H1 (cell line): ENCODE measurements around the gene GIPR. TPM values are rescaled to one million over a fixed set of nuclear protein-coding genes. Genes with fewer than 3 reads are reported as not detected.

Experiments
- CTCF ChIA-PET: fragments of 300-600 bp; sonication (Branson Sonifier 250); formaldehyde crosslinking; loops from one replicate; lab custom pipeline; 2021; ENCODE audit not compliant: partially characterized antibody; lab: Charles Lee
- POLR2A ChIA-PET: fragments of 300-600 bp; sonication (Branson Sonifier 250); formaldehyde crosslinking; loops from one replicate; lab custom pipeline; 2021; ENCODE audit warnings: inconsistent platforms; ENCODE audit not compliant: partially characterized antibody; lab: Charles Lee
- DNase-seq, 2 experiments: peaks; one replicate each; pipeline versions ENCODE4 v3.0.0 to v3.0.0-alpha.2; 2010 to 2022; ENCODE audit warnings: low spot score in 2 of 2, low read depth in 1 of 2, mixed read lengths in 1 of 2
- FAIRE-seq: peaks from 2 replicates; lab custom pipeline; 2011; peaks lifted over from hg19 to GRCh38; lab: Jason Lieb, UNC
- H2AFZ ChIP-seq: 2 replicates; pipeline ENCODE4 v1.8.1; 2012; ENCODE audit warnings: low read length, inconsistent platforms
- H2AK5ac ChIP-seq: 2 replicates; pipeline ENCODE4 v1.6.1; 2013; ENCODE audit warnings: low read depth, low read length
- H2BK120ac ChIP-seq: replicated peaks from 2 replicates; pipeline ENCODE3; 2013; ENCODE audit warnings: low read depth, low read length, inconsistent platforms
- H2BK12ac ChIP-seq: 2 replicates; pipeline ENCODE4 v1.6.1; 2013; ENCODE audit warnings: low read depth, low read length
- H2BK15ac ChIP-seq: 2 replicates; pipeline ENCODE4 v1.6.1; 2013; ENCODE audit warnings: low read length
- H2BK20ac ChIP-seq: 2 replicates; pipeline ENCODE4 v1.6.1; 2013; ENCODE audit warnings: low read length
- H2BK5ac ChIP-seq: 2 replicates; pipeline ENCODE4 v1.6.1; 2013; ENCODE audit warnings: low read depth, low read length
- H3K14ac ChIP-seq: 2 replicates; pipeline ENCODE4 v1.6.1; 2013; ENCODE audit warnings: inconsistent platforms; ENCODE audit not compliant: insufficient read length
- H3K18ac ChIP-seq: 2 replicates; pipeline ENCODE4 v1.6.1; 2013; ENCODE audit warnings: low read length; ENCODE audit errors: extremely low read depth
- H3K23ac ChIP-seq: 2 replicates; pipeline ENCODE4 v1.6.1; 2013; ENCODE audit warnings: inconsistent platforms; ENCODE audit not compliant: insufficient read length
- H3K23me2 ChIP-seq: 2 replicates; pipeline ENCODE4 v1.6.1; 2013; ENCODE audit warnings: low read depth, low read length
- H3K27ac ChIP-seq: 2 replicates; pipeline ENCODE4 v1.6.1; 2011; ENCODE audit warnings: low read depth, low read length, inconsistent platforms
- H3K27me3 ChIP-seq, 4 experiments: replicated peaks in 1 of 4; 1 replicate in 1 of 4; 2 replicates in 3 of 4; pipeline versions ENCODE4 v1.6.1 to v1.8.1; 2011 to 2013; ENCODE audit warnings: low read length in 3 of 4, mild to moderate bottlenecking in 3 of 4, inconsistent platforms in 2 of 4, mixed read lengths in 2 of 4, moderate library complexity in 1 of 4; ENCODE audit not compliant: control insufficient read depth in 3 of 4, insufficient read depth in 3 of 4; ENCODE audit errors: extremely low read depth in 1 of 4
- H3K36me3 ChIP-seq, 4 experiments: 2 replicates each; pipeline versions ENCODE4 v1.6.1 to v1.8.1; 2011 to 2013; ENCODE audit warnings: mild to moderate bottlenecking in 4 of 4, low read length in 3 of 4, moderate library complexity in 2 of 4, control low read depth in 1 of 4, inconsistent platforms in 1 of 4; ENCODE audit not compliant: insufficient read depth in 4 of 4, control insufficient read depth in 2 of 4
- H3K4ac ChIP-seq: replicated peaks from 2 replicates; pipeline ENCODE3; 2013; ENCODE audit warnings: low read length, low read depth, mixed read lengths, inconsistent platforms; ENCODE audit not compliant: insufficient read length
- H3K4me1 ChIP-seq, 4 experiments: replicated peaks in 1 of 4; 1 replicate in 1 of 4; 2 replicates in 3 of 4; pipeline versions ENCODE4 v1.6.1 to v1.8.1; 2011 to 2013; ENCODE audit warnings: low read length in 3 of 4, inconsistent platforms in 2 of 4, mixed read lengths in 1 of 4; ENCODE audit not compliant: insufficient read depth in 4 of 4, control insufficient read depth in 3 of 4
- H3K4me2 ChIP-seq, 2 experiments: 2 replicates each; pipeline versions ENCODE4 v1.6.1 to v1.8.1; 2011 to 2013; ENCODE audit warnings: low read depth in 2 of 2, low read length in 2 of 2, control low read depth in 1 of 2, inconsistent platforms in 1 of 2, mild to moderate bottlenecking in 1 of 2; ENCODE audit not compliant: insufficient read depth in 1 of 2
- H3K4me3 ChIP-seq, 4 experiments: fragments of 200-600, 300-600 bp in 1 of 4; sonication (generic), shearing (Covaris generic), sonication (Bioruptor Twin) in 1 of 4; 2 replicates each; pipeline versions ENCODE4 v1.5.1 to v1.8.1; 2011 to 2016; ENCODE audit warnings: low read length in 4 of 4, low read depth in 3 of 4, control low read depth in 2 of 4, inconsistent platforms in 2 of 4, mild to moderate bottlenecking in 2 of 4, mixed read lengths in 1 of 4, moderate library complexity in 1 of 4; ENCODE audit not compliant: insufficient read depth in 2 of 4; ENCODE audit errors: extremely low read depth in 1 of 4
- H3K56ac ChIP-seq: replicated peaks from 2 replicates; pipeline ENCODE3; 2013; ENCODE audit warnings: low read depth, mild to moderate bottlenecking, mixed read lengths, low read length, inconsistent platforms; ENCODE audit not compliant: insufficient read length
- H3K79me1 ChIP-seq: 2 replicates; pipeline ENCODE4 v1.6.1; 2013; ENCODE audit warnings: low read depth, low read length, control low read depth
- H3K79me2 ChIP-seq, 2 experiments: 2 replicates each; pipeline versions ENCODE4 v1.6.1 to v1.8.1; 2012 to 2013; ENCODE audit warnings: low read length in 2 of 2, mild to moderate bottlenecking in 2 of 2, inconsistent platforms in 1 of 2; ENCODE audit not compliant: insufficient read depth in 2 of 2, control insufficient read depth in 1 of 2
- H3K9ac ChIP-seq, 4 experiments: replicated peaks in 1 of 4; 1 replicate in 1 of 4; 2 replicates in 3 of 4; pipeline versions ENCODE4 v1.6.1 to v1.8.1; 2011 to 2013; ENCODE audit warnings: low read depth in 3 of 4, low read length in 3 of 4, control low read depth in 2 of 4, mild to moderate bottlenecking in 2 of 4, moderate library complexity in 2 of 4, inconsistent platforms in 1 of 4; ENCODE audit errors: extremely low read depth in 1 of 4
- H3K9me3 ChIP-seq, 2 experiments: 2 replicates each; pipeline versions ENCODE4 v1.6.1 to v1.8.1; 2012 to 2013; ENCODE audit warnings: mild to moderate bottlenecking in 2 of 2, moderate library complexity in 2 of 2, control low read depth in 1 of 2, inconsistent platforms in 1 of 2, low read depth in 1 of 2, low read length in 1 of 2, mixed read lengths in 1 of 2; ENCODE audit not compliant: insufficient read depth in 2 of 2
- H4K20me1 ChIP-seq, 2 experiments: replicated peaks in 1 of 2; 2 replicates each; pipeline versions ENCODE3 to v1.8.1; 2011 to 2013; ENCODE audit warnings: inconsistent platforms in 2 of 2, low read length in 2 of 2, mild to moderate bottlenecking in 1 of 2; ENCODE audit not compliant: insufficient read depth in 2 of 2, control insufficient read depth in 1 of 2
- H4K5ac ChIP-seq: 2 replicates; pipeline ENCODE4 v1.6.1; 2013; ENCODE audit warnings: low read length, low read depth, mixed read lengths, inconsistent platforms; ENCODE audit not compliant: insufficient read length
- H4K8ac ChIP-seq: 2 replicates; pipeline ENCODE4 v1.8.0; 2013; ENCODE audit warnings: mild to moderate bottlenecking, moderate library complexity, low read length, inconsistent platforms; ENCODE audit not compliant: insufficient read depth; ENCODE audit errors: extremely low read depth
- H4K91ac ChIP-seq: replicated peaks from 2 replicates; pipeline ENCODE3; 2013; ENCODE audit warnings: low read length, mixed read lengths, inconsistent platforms; ENCODE audit not compliant: insufficient read length
- BRCA1 ChIP-seq: IDR thresholded peaks from 2 replicates; pipeline ENCODE4 v1.6.1; 2012; ENCODE audit warnings: low read depth, low read length, improper control_type of control experiment
- CREB1 ChIP-seq: IDR thresholded peaks from 2 replicates; pipeline ENCODE4 v1.6.1; 2012; ENCODE audit warnings: inconsistent platforms
- FOSL1 ChIP-seq: IDR thresholded peaks from 2 replicates; pipeline ENCODE4 v1.6.1; 2011; ENCODE audit warnings: mild to moderate bottlenecking, low read depth, low read length, moderate library complexity; ENCODE audit not compliant: insufficient read depth
- GABPA ChIP-seq: IDR thresholded peaks from 2 replicates; pipeline ENCODE4 v1.6.1; 2011; ENCODE audit warnings: mild to moderate bottlenecking, low read length, moderate library complexity, borderline replicate concordance; ENCODE audit not compliant: insufficient read depth
- JUN ChIP-seq: IDR thresholded peaks from 2 replicates; pipeline ENCODE4 v1.6.1; 2011; ENCODE audit warnings: low read depth, mild to moderate bottlenecking, improper control_type of control experiment, low read length
- KDM4A ChIP-seq: IDR thresholded peaks from one replicate; pipeline ENCODE4 v1.7.1; 2012; ENCODE audit warnings: low read depth, mild to moderate bottlenecking, moderate library complexity, low read length, inconsistent platforms; ENCODE audit not compliant: severe bottlenecking
- POU5F1 ChIP-seq: IDR thresholded peaks from 2 replicates; pipeline ENCODE4 v1.6.1; 2011; ENCODE audit warnings: low read depth, mild to moderate bottlenecking, low read length, moderate library complexity
- SIX5 ChIP-seq: IDR thresholded peaks from 2 replicates; pipeline ENCODE4 v1.6.1; 2011; ENCODE audit warnings: mild to moderate bottlenecking, low read depth, low read length
- SP4 ChIP-seq: IDR thresholded peaks from 2 replicates; pipeline ENCODE4 v1.6.1; 2012; ENCODE audit warnings: low read length, inconsistent platforms
- SRF ChIP-seq: IDR thresholded peaks from 2 replicates; pipeline ENCODE4 v1.6.1; 2011; ENCODE audit warnings: mild to moderate bottlenecking, low read depth, low read length, moderate library complexity
- TAF1 ChIP-seq: IDR thresholded peaks from 2 replicates; pipeline ENCODE4 v1.6.1; 2011; ENCODE audit warnings: mild to moderate bottlenecking, low read depth, low read length
- YY1 ChIP-seq: IDR thresholded peaks from 2 replicates; pipeline ENCODE4 v1.6.1; 2011; ENCODE audit warnings: low read depth, mild to moderate bottlenecking, low read length
- WGBS, 2 experiments: shearing (Covaris generic) in 1 of 2; methylation state at CpG; one replicate each; pipeline versions ENCODE4 v1.1.6 to v1.1.7; 2013 to 2015; ENCODE audit warnings: low lambda C conversion rate in 2 of 2, mixed read lengths in 2 of 2, inconsistent platforms in 1 of 2, low coverage in 1 of 2, missing lambda C conversion rate in 1 of 2; ENCODE audit not compliant: insufficient replicate concordance in 2 of 2, insufficient coverage in 1 of 2, insufficient read length in 1 of 2; ENCODE audit errors: extremely low coverage in 1 of 2, missing lambda C conversion rate in 1 of 2; 5-methylcytosine and 5-hydroxymethylcytosine counted together
- polyA plus RNA-seq, 7 experiments: library from polyadenylated mRNA; depleted of rRNA in 3 of 7; stranded (reverse) in 5 of 7; unstranded in 2 of 7; fragments of >200 nt in 5 of 7; fragments of 200-250 nt in 2 of 7; gene quantifications; 1 replicate in 5 of 7; 2 replicates in 1 of 7; 4 replicates in 1 of 7; pipeline versions ENCODE4 v1.2.1 to v1.2.3, GENCODE V29; 2011 to 2013; ENCODE audit warnings: missing spikeins in 2 of 7, mixed read lengths in 2 of 7
- total RNA-seq: library from RNA; stranded (reverse); fragmentation: NEBNext Ultra II Directional; extraction: Animal tissue kit (Norgen Biotek cat#: 25700); gene quantifications from 2 replicates; pipeline ENCODE4 v1.2.1, GENCODE V29; 2021
- TF ChIP-seq, protein P1 (sequence below): IDR thresholded peaks from 2 replicates; pipeline ENCODE4 v1.6.1; 2012; ENCODE audit warnings: inconsistent platforms
- TF ChIP-seq, protein P2 (sequence below): IDR thresholded peaks from 2 replicates; pipeline ENCODE4 v1.6.1; 2011; ENCODE audit warnings: low read length, improper control_type of control experiment

GIPR gene
- total and polyA plus RNA-seq, 2 of the 8 experiments (the other 6 are each of a cell fraction or from before 2014, with no cell fraction given), result 0.42 to 1.3 TPM

DNA sequence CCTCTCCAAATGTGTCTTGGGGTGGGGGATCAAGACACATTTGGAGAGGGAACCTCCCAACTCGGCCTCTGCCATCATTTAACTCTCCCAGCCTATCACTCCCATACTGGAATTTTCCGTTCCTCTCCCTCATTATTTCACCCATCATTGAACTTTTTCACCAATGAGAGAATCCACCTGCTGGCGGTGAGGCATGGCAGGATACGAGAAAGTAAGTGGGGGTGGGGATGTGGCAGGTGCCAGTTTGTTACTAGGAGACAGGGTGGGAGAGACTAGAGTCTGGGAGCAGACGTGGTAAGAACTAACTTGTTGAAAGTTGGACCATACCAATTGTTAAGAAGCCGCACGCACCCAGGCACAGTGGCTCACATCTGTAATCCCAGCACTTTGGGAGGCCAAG lies 6.9 kb downstream of the GIPR start:
- Histone ChIP-seq H3K27me3 (peaks cover 3 to 19% (median 9%) of the 10 kb centered on the region in 4 experiments; a peak in 6 of 7 replicates), H3K23ac (no peak overlapping the region), H3K9ac (no peak overlapping the region), H3K4me2 (no peak overlapping the region), H2BK15ac (no peak overlapping the region), H4K8ac (no peak overlapping the region), H3K79me2 (no peaks in the 10 kb centered on the region), H3K14ac (no peak overlapping the region), H3K4ac (no peak overlapping the region), H2AK5ac (no peak overlapping the region), H3K9me3 (no peaks in the 10 kb centered on the region), H3K4me3 (no peak overlapping the region), H2BK12ac (no peak overlapping the region), H2BK20ac (no peak overlapping the region), H3K56ac (no peak overlapping the region), H3K27ac (no peak overlapping the region), H3K18ac (no peak overlapping the region), H3K23me2 (peaks cover 18% of the 10 kb centered on the region), H2AFZ (no peak overlapping the region), H4K5ac (no peak overlapping the region), H3K4me1 (peaks cover 0 to 9% (median 6%) of the 10 kb centered on the region in 4 experiments; a peak in 6 of 7 replicates), H3K36me3 (no peaks in the 10 kb centered on the region), H2BK5ac (no peak overlapping the region), H2BK120ac (no peak overlapping the region), H3K79me1 (no peaks in the 10 kb centered on the region), H4K91ac (no peak overlapping the region), H4K20me1 (no peaks in the 10 kb centered on the region)
- CTCF ChIA-PET, result interaction anchor here (0.7 to 1.2 kb wide), 2 partner anchors 32 to 253 kb away, joined by 5 to 7 read pairs; no protein-coding TSS in a partner anchor
- POLR2A ChIA-PET, result interaction anchor here (0.6 to 0.9 kb wide), 2 partner anchors 46 to 93 kb away, joined by 3 to 5 read pairs; no protein-coding TSS in a partner anchor
- TF ChIP-seq JUN, result no peak
- TF ChIP-seq TAF1, result no peak
- no peak for TF ChIP-seq BRCA1
- TF ChIP-seq CREB1, result no peak
- no peak for TF ChIP-seq SRF
- no peak for TF ChIP-seq YY1
- TF ChIP-seq, protein P1, sequence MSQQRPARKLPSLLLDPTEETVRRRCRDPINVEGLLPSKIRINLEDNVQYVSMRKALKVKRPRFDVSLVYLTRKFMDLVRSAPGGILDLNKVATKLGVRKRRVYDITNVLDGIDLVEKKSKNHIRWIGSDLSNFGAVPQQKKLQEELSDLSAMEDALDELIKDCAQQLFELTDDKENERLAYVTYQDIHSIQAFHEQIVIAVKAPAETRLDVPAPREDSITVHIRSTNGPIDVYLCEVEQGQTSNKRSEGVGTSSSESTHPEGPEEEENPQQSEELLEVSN, result no peak
- no peak for TF ChIP-seq FOSL1
- TF ChIP-seq KDM4A, result no peak
- no peak for TF ChIP-seq POU5F1
- no peak for TF ChIP-seq SIX5
- no peak for TF ChIP-seq GABPA
- TF ChIP-seq, protein P2, sequence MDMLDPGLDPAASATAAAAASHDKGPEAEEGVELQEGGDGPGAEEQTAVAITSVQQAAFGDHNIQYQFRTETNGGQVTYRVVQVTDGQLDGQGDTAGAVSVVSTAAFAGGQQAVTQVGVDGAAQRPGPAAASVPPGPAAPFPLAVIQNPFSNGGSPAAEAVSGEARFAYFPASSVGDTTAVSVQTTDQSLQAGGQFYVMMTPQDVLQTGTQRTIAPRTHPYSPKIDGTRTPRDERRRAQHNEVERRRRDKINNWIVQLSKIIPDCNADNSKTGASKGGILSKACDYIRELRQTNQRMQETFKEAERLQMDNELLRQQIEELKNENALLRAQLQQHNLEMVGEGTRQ, result no peak
- TF ChIP-seq SP4, result no peak
- DNase-seq (no peak), FAIRE-seq (no peak)
- WGBS, 2 experiments, result 79% methylated on average over 7 of the region's 7 CpGs; no CpG with 5 or more reads in 1 of the 2 experiments
